ENCODE measurements around the gene UROC1.
"Not testable (repeated sequence)": the region's sequence is repeated elsewhere in the genome, so short reads cannot be mapped to it uniquely, and the experiment has no call there.

The UROC1 gene

DNA sequence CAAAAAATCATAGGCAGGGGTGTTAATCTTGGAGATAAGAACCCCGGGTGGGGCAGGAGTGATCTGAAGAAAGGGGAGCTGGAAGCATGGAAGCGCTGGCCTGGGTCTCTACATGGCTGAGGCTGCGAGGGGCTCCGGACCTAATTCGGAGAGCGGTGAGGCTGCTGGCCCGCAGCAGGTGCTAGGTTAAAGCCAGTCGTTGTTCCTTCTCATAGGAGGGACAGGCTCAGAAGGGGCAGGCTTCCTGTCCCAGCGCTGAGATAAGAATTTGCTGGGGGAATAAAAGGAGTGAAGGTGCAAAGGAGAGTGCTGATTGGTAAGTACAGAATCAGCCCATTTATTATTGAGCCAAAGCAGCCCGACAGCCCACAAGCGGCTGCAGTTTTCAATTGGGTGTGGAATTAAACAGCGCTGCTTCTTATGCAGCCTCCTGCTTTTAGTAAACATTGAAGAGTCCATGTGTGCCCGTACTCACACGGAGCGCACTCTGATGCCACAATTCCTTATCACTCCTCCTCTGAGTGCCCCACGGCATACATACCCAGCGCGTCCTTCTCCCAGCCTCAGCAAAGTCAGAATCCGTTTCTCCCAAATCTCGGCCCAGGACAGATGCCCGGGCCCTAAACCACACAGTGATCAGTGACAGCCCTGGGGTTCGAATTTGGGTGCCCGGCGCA, 23.5 kb upstream of the UROC1 start:
- no peak for ATAC-seq
- no peak overlapping the region for H3K4me3 Mint-ChIP-seq
- no peak for DNase-seq (ENCODE audit: low spot score in 2 of 2)
- peaks cover 6% of the 10 kb centered on the region for H3K36me3 Mint-ChIP-seq
- H3K27ac Mint-ChIP-seq: no peak overlapping the region
- H3K4me1 Mint-ChIP-seq: peaks cover 7% of the 10 kb centered on the region
- H3K9me3 Mint-ChIP-seq: no peaks in the 10 kb centered on the region

DNA sequence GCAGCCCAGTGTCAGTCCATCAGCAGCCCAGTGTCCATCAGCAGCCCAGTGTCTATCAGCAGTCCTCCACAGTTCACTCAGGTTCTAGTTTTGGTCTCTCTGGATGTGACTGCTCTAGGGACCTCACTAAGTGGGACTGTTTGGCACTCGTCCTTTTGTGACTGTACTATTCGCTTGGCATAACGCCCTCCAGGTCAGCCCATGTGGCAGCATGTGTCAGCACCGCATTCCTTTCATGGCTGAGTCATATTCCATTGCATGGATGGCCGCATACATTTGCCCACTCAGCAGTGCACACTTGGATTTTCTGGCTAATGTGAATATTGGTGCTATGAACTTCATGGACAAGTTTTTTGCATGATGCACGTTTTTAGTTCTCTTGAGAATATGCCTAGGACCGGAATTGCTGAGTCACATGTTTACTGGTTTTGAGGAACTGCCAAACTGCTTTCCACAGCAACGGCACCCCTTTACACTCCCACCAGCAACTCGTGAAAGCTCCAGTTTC, 22.8 kb upstream of the UROC1 start:
- Mint-ChIP-seq H3K36me3 (peaks cover 6% of the 10 kb centered on the region), H3K9me3 (no peaks in the 10 kb centered on the region), H3K4me3 (no peak overlapping the region), H3K27ac (peak overlapping the region; percentile 30), H3K4me1 (peaks cover 7% of the 10 kb centered on the region)
- no peak for ATAC-seq
- DNase-seq (ENCODE audit: low spot score in 2 of 2): no peak

DNA sequence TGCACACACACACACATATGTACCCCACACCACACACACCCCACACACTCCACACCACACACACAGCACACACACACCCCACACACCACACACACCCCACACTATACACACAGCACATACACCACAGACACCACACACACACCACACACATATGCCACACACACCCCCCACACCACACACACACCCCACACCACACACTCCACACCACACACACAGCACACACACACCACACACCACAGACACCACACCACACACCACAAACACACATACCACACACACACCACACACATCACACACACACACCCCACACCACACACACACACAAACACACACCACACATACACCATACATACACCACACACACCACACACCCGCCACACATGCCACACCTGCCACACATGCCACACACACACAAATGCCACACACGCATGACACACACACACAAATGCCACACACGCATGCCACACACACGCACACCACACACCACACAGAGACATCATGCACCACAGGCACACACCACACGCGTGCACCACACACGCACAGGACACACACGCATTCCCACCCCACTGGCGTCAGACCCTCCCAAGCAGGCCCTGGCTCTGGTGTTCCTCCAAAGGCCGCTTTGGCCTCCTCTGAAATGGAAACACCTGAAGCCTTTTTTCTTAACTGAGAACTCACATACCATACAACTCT, 22.1 kb upstream of the UROC1 start:
- Mint-ChIP-seq H3K36me3 (peaks cover 6% of the 10 kb centered on the region), H3K4me1 (peaks cover 7% of the 10 kb centered on the region), H3K9me3 (no peaks in the 10 kb centered on the region), H3K4me3 (no peak overlapping the region), H3K27ac (peak overlapping the region; percentile 30)
- ATAC-seq (no peak), DNase-seq (ENCODE audit: low spot score in 2 of 2) (no peak)

DNA sequence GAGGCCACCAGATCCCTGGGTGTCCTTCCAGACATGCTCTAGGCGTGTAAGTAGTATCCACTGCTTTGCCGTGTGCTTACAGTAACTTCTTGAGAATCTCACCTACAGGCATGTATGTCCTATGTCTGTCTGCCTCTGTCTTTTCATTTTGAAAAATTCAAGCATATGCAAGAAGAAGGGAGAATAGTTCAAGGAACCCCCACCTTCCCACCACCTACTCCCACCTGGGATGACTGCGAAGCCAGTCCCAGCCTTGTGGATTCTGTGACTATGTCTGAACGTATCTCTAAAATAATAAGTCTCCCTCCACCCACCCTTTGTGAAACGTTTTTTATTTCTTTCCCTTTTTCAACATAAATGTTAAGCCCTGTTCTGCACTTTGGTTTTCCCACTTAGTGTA, 21.4 kb upstream of the UROC1 start:
- H3K4me1 Mint-ChIP-seq: peaks cover 7% of the 10 kb centered on the region
- H3K27ac Mint-ChIP-seq: no peak overlapping the region
- no peak overlapping the region for H3K4me3 Mint-ChIP-seq
- peaks cover 6% of the 10 kb centered on the region for H3K36me3 Mint-ChIP-seq
- H3K9me3 Mint-ChIP-seq: no peaks in the 10 kb centered on the region
- DNase-seq (ENCODE audit: low spot score in 2 of 2) (no peak), ATAC-seq (no peak)

DNA sequence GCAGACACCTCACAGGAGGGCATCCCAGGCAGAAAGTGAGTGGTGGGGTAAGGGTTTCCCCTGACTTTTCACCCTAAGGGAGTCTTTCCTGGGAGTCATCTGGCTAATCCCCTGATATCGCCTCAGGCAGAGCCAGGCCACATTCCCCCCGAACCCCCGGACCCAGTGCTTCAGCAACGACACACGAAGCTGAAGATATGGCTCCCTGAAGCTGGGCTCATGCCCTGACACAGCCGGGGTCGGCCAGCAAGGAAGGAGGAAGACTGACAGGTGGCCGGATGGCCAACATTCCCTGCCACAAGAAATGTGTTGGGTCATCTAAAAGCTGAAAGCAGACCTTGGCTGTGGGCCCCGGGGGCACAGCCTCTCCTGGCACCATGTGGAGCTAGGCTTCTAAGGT, 20.7 kb upstream of the UROC1 start:
- DNase-seq (ENCODE audit: low spot score in 2 of 2) (no peak), ATAC-seq (no peak)
- peaks cover 6% of the 10 kb centered on the region for H3K36me3 Mint-ChIP-seq
- H3K27ac Mint-ChIP-seq: no peak overlapping the region
- peaks cover 7% of the 10 kb centered on the region for H3K4me1 Mint-ChIP-seq
- H3K4me3 Mint-ChIP-seq: no peak overlapping the region
- no peaks in the 10 kb centered on the region for H3K9me3 Mint-ChIP-seq

DNA sequence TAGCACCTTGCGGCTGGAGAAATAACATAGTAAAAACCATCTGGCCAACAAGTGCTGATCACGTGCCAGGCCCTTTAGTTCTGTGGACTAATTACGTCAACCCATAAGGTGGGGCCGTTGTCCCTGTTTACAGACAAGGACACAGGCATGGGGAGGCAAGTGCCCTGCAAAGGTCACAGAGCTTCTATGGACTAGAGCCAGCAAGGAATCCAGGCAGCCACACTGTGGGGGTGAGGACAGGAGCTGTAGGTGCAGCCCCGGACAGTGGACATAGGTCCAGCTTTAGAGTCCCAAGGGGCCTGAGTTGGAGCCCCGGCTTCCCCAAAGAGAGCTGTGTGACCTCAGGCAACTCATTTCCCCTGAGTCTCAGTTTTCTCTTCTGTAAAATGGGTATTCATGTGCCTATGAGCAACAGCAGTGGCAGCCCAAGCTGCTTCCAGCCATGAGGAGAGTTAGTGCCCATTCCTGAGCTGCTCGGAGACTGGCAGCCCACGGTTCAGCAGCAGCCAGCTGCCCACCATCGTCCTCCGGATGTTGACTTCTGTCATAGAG, 20.2 kb upstream of the UROC1 start:
- Mint-ChIP-seq H3K27ac (no peak overlapping the region), H3K4me3 (no peak overlapping the region), H3K36me3 (peaks cover 6% of the 10 kb centered on the region), H3K9me3 (no peaks in the 10 kb centered on the region), H3K4me1 (peaks cover 7% of the 10 kb centered on the region)
- no peak for DNase-seq (ENCODE audit: low spot score in 2 of 2)
- peak; percentile 3 for ATAC-seq

DNA sequence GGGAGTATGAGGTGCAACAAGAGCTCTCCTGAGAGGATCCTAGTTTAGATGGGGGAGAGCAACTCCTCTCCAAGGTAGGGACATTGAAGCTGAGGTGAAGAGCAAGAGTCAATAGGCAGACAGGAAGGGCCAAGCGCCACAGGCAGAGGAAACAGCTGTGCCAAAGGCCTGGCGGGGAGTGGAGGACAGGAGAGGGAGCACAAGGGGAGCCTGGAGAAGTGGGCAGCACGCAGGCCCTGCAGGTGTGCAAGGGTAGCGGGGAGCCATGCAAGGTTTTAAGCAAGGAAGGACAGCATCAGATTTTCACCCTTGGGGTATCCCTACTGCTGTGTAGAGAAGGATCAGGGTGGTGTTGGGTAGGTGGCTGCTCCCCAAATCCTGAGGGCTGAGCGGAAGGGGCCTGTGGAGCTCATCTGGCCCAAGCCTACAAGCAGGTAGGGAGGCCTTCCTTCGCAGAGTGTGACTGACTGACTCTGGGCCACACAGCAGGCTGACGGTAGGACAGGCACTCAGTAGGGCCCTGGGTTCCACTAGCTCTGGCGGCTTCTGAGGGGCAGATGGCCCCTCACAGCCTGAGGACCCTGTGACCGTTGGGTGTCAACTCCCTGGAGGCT, 19.6 kb upstream of the UROC1 start:
- Mint-ChIP-seq H3K4me3 (no peak overlapping the region), H3K9me3 (no peaks in the 10 kb centered on the region), H3K36me3 (peaks cover 6% of the 10 kb centered on the region), H3K27ac (no peak overlapping the region), H3K4me1 (peaks cover 7% of the 10 kb centered on the region)
- no peak for DNase-seq (ENCODE audit: low spot score in 2 of 2)
- ATAC-seq: peak; percentile 12

DNA sequence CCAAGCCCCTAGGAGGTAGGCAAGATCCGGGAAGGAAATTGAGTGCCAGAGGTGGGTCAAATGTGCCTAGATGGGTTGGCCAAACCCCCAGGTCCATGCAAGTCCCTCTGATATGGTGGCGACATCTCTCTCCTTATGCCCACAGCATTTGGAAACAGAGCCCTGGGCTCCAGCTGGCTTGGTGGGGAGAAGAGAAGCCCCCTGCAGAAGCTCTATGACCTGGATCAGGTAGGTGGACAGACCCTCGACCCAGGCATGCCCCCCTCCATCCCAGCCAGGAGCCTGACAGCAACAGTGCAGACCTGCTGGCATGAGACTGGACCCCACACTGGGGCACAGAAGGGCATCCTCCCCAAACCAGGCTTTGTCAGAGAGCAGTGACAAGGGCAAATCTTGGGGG, 18.6 kb upstream of the UROC1 start:
- ATAC-seq (no peak), DNase-seq (ENCODE audit: low spot score in 2 of 2) (no peak)
- no peak overlapping the region for H3K4me3 Mint-ChIP-seq
- peaks cover 6% of the 10 kb centered on the region for H3K36me3 Mint-ChIP-seq
- H3K4me1 Mint-ChIP-seq: peaks cover 7% of the 10 kb centered on the region
- H3K9me3 Mint-ChIP-seq: no peaks in the 10 kb centered on the region
- no peak overlapping the region for H3K27ac Mint-ChIP-seq

DNA sequence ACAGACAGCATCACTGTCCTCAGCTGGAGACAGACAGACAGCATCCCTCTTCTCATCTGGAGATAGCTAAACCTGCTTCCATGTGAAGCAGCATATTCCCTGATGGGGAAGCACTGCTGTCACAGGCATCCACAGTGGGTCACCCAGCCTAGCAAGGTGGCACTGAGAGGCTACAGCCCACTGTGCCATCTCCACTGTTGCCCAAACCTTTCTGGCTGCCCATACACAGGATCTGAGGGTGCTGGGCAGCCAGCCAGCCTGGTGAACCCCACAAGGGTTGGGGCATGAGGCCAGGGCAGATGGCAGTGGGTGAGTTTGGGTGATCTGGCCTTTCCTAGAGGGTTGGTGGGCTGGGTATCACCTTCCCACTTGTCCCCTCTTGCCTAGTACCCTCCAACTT, 18.1 kb upstream of the UROC1 start:
- Mint-ChIP-seq H3K27ac (no peak overlapping the region), H3K36me3 (peaks cover 6% of the 10 kb centered on the region), H3K4me3 (no peak overlapping the region), H3K4me1 (peaks cover 7% of the 10 kb centered on the region), H3K9me3 (no peaks in the 10 kb centered on the region)
- ATAC-seq (peak; percentile 18), DNase-seq (ENCODE audit: low spot score in 2 of 2) (no peak)

DNA sequence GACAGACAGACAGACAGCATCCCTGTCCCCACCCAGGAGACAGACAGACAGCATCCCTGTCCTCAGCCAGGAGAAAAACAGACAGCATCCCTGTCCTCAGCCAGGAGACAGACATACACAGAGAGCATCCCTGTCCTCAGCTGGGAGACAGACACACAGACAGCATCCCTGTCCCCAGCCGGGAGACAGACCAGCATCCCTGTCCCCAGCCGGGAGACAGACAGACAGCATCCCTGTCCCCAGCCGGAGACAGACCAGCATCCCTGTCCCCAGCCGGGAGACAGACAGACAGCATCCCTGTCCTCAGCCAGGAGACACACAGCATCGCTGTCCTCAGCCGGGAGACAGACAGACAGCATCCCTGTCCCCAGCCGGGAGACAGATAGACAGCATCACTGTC, 17.1 kb upstream of the UROC1 start:
- not testable (repeated sequence) for H3K27ac Mint-ChIP-seq; H3K4me1 Mint-ChIP-seq; ATAC-seq; H3K36me3 Mint-ChIP-seq; H3K4me3 Mint-ChIP-seq; DNase-seq (ENCODE audit: low spot score in 2 of 2); H3K9me3 Mint-ChIP-seq

DNA sequence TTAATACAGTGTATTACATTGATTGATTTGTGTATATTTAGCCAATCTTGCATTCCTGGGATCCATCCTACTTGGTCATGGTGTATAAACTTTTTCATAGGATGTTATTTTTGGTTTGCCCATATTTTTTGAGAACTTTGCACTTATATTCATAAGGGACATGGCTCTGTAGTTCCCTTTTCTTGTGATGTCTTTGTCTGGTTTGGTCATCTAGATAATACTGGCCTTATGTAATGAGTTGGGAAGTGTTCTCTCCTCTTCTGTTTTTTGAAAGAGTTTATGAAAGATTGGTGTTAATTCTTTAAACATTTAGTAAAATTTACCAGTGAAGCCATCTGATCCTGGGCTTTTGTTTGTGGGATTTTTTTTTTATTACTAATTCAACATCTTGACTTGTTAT, 15.9 kb upstream of the UROC1 start:
- DNase-seq (ENCODE audit: low spot score in 2 of 2): no peak
- H3K27ac Mint-ChIP-seq: no peak overlapping the region
- H3K4me3 Mint-ChIP-seq: no peak overlapping the region
- no peaks in the 10 kb centered on the region for H3K4me1 Mint-ChIP-seq
- no peaks in the 10 kb centered on the region for H3K36me3 Mint-ChIP-seq
- ATAC-seq: no peak
- no peaks in the 10 kb centered on the region for H3K9me3 Mint-ChIP-seq

DNA sequence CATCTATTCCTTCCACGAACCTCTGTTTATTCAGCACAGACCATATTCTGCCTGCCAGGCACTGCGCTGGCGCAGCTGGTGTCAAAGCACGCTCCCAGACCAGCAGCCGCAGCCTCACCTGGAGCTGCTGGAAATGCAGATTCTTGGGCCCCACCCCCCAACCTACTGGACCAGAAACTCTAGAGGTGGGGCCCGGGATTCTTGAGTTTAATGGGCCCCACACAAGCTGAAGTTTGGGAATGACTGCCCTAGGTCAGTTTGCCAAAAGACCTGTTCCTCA, 13.4 kb upstream of the UROC1 start:
- Mint-ChIP-seq H3K9me3 (no peaks in the 10 kb centered on the region), H3K36me3 (no peaks in the 10 kb centered on the region), H3K27ac (no peak overlapping the region), H3K4me3 (no peak overlapping the region), H3K4me1 (no peaks in the 10 kb centered on the region)
- no peak for DNase-seq (ENCODE audit: low spot score in 2 of 2)
- ATAC-seq: no peak

DNA sequence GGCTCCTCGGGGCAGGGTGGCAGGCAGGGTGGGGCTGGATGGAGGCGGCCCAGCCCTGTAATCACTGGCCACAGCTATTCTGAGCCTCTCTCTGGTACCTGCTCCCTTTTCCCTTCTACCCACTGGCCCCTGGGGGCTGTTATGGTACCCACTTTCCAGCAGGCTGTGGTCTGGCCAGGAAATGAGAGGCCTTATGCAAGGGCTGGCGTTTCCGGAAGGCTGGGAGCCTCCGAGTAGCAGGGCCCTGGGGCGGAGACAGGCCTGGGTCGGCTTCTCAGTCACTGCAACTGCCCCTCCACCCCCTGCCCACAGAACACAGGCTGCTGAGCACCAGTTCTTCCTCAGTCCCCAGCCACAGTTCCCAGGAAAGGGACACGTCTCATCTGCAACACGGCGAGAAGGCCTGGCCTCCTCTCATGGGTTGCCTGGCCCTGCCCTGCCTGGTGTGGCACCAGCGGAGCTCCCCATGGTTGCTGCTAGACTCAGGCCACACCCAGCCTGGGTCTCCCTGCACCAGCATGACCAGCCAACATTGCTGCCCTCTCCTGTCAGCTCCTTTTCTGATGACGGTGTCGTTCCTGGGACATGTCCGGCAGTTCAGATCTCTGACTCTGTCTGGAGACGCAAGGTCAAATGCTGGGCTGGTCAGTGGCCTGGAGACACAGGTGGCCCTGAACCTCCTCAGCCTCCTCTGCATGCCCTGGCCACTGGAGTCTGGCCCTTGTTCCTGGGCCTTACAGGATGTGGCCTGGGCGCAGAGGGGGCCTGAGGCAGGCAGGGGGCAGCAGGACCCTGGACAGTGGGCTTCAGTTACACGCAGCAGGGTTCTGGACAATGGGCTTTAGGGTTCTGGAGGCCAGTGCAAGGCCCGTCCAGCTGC, 12.8 kb upstream of the UROC1 start:
- Mint-ChIP-seq H3K36me3 (no peaks in the 10 kb centered on the region), H3K9me3 (no peaks in the 10 kb centered on the region), H3K27ac (no peak overlapping the region), H3K4me3 (no peak overlapping the region), H3K4me1 (no peaks in the 10 kb centered on the region)
- ATAC-seq (peak; percentile 6), DNase-seq (ENCODE audit: low spot score in 2 of 2) (no peak)

DNA sequence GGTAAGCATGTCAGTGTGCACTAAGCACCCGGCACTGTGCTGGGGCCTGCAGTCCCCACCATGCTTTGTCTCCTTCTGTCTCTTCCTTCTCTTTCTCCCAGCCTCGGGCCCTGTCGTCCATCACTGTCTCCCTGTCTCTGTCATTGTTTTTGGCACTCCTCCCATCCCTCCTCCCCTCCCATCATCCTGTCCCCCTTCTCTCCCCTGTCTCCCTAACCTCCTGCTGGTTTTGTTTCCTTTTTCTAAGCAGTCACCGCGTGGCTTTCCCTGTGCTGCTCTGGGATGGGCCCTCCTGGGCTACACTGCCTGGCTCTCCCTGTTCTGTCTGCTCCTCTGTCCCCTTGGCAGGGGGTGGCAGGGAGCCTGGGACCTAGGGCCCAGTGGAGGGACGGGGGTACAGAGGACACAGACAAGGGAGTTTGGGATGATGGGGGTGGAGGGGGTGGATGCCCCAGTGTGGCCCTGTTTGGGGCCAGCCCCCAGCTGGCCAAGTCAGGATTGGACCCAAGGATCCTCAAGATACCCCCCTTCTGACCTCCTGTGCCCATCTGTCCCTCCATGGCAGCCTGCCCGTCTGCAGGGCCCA, 12.1 kb upstream of the UROC1 start:
- DNase-seq (ENCODE audit: low spot score in 2 of 2): no peak
- no peaks in the 10 kb centered on the region for H3K9me3 Mint-ChIP-seq
- no peaks in the 10 kb centered on the region for H3K4me1 Mint-ChIP-seq
- no peaks in the 10 kb centered on the region for H3K36me3 Mint-ChIP-seq
- no peak overlapping the region for H3K27ac Mint-ChIP-seq
- no peak overlapping the region for H3K4me3 Mint-ChIP-seq
- no peak for ATAC-seq
